ENCODE measurements around the gene SLC6A6.

DNA sequence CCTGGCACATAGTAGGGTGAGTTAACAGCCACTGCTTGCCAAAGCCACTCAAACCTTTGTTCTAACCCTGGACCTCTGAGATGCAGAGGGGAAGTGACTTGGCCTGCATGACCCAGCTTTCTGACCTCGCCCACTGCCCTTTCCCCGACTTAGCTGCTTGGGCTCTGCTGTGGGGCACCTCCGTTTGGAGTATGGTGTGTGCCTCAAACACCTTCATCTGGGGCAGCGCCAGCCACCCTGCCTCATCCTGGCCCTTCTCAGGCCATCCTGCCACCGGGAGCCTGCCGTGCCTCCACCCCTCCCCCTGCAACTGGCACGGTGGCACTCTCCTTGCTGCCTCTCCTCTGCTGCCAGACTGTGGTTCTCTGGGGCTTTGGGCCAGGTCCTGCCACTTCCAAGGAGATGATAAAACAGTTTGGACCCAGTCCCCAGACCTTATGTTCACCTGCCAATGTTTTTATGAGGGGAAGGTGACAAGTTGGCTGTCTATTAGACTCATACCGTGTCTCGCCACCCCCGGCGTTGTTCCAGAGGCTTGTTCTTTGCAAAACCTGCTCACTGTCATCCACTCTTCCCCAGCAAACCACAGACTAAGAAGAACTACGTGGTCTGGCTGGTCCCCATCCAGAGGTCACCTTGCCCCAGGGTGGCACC lies 32.2 kb downstream of the SLC6A6 start:
- TF ChIP-seq CTCF (IDR thresholded peaks at IDR 0.05) (no peak), POLR2A (IDR thresholded peaks at IDR 0.05) (no peak)

Measured in esophagus squamous epithelium (tissue), 4 donors.